K562 (cell line): ENCODE results near the gene RXYLT1. TPM values are rescaled to one million over a fixed set of nuclear protein-coding genes. Genes with fewer than 3 reads are reported as not detected.
A peak's percentile ranks its signal among the peaks of the same experiment; 100 is the strongest.

Source experiments
- ATAC-seq: fragments of 200-7000 bp; cut with Tn5 transposase; 3 replicates; pipeline ENCODE4 v1.9.1; 2020; ENCODE audit warnings: moderate library complexity
- BruUV-seq: library from RNA; stranded (reverse); fragments of 400-500 nt; replicated peaks from 2 replicates; lab custom pipeline; 2021; lab: Mats Ljungman, UMichigan
- CTCF ChIA-PET: fragments of 300-600 bp; formaldehyde crosslinking; extraction: SDS; loops from one replicate; lab custom pipeline; 2021; ENCODE audit warnings: low intra/inter-chr PET ratio; lab: Yijun Ruan, JAX
- POLR2A ChIA-PET: fragments of 300-600, 350-650 bp; sonication (Branson Sonifier 250); formaldehyde crosslinking; extraction: SDS; loops from one replicate; lab custom pipeline; 2021; ENCODE audit warnings: antibody characterized with exemption, inconsistent platforms; lab: Yijun Ruan, JAX
- DNase-seq, 4 experiments: peaks; one replicate each; pipeline versions ENCODE4 v3.0.0 to v3.0.0-alpha.2; 2011 to 2018; ENCODE audit warnings: low spot score in 3 of 4, mixed read lengths in 3 of 4; ENCODE audit errors: extremely low read depth in 1 of 4
- FAIRE-seq: peaks from 2 replicates; lab custom pipeline; 2011; peaks lifted over from hg19 to GRCh38; lab: Jason Lieb, UNC
- H2AFZ ChIP-seq: 2 replicates; pipeline ENCODE4 v1.6.0; 2011; ENCODE audit warnings: low read depth, low read length, control low read depth, inconsistent platforms
- H3K27ac ChIP-seq: fragments of 200-600 bp; 3 replicates; pipeline ENCODE4 v1.8.0; 2011; ENCODE audit warnings: low read depth, mild to moderate bottlenecking, control low read depth, inconsistent platforms, low read length, moderate library complexity, mixed read lengths; ENCODE audit errors: extremely low read depth
- H3K27me3 ChIP-seq, 2 experiments: fragments of 300-600 bp in 1 of 2; 2 replicates in 1 of 2; 3 replicates in 1 of 2; pipeline versions ENCODE4 v1.6.0 to v1.8.0; 2011; ENCODE audit warnings: inconsistent platforms in 2 of 2, low read length in 2 of 2, mild to moderate bottlenecking in 1 of 2, mixed read lengths in 1 of 2, moderate library complexity in 1 of 2; ENCODE audit not compliant: control insufficient read depth in 2 of 2, insufficient read depth in 2 of 2
- H3K36me3 ChIP-seq: fragments of 300-600 bp; 3 replicates; pipeline ENCODE4 v1.8.0; 2011; ENCODE audit warnings: mild to moderate bottlenecking, low read length, inconsistent platforms; ENCODE audit not compliant: control insufficient read depth, insufficient read depth
- H3K4me1 ChIP-seq, 2 experiments: fragments of 200-600 bp in 1 of 2; replicated peaks in 1 of 2; 2 replicates in 1 of 2; 3 replicates in 1 of 2; pipeline versions ENCODE4 v1.5.1 to v1.8.0; 2011; ENCODE audit warnings: inconsistent platforms in 2 of 2, low read length in 2 of 2, mild to moderate bottlenecking in 1 of 2, mixed read lengths in 1 of 2, moderate library complexity in 1 of 2; ENCODE audit not compliant: control insufficient read depth in 2 of 2, insufficient read depth in 2 of 2
- H3K4me2 ChIP-seq: 2 replicates; pipeline ENCODE4 v1.6.1; 2011; ENCODE audit warnings: low read length, control low read depth, inconsistent platforms, mixed read lengths; ENCODE audit not compliant: insufficient read depth
- H3K4me3 ChIP-seq: fragments of 200-600 bp; sonication (generic), shearing (Covaris generic); 2 replicates; pipeline ENCODE4 v1.5.1; 2016; ENCODE audit warnings: control low read depth, inconsistent platforms
- H3K79me2 ChIP-seq: fragments of 200-600 bp; 3 replicates; pipeline ENCODE4 v1.8.0; 2011; ENCODE audit warnings: low read length, inconsistent platforms; ENCODE audit not compliant: control insufficient read depth, insufficient read depth
- H3K9ac ChIP-seq, 2 experiments: 2 replicates each; pipeline versions ENCODE4 v1.6.0 to v1.6.1; 2011; ENCODE audit warnings: low read depth in 2 of 2, low read length in 2 of 2, control low read depth in 1 of 2, inconsistent platforms in 1 of 2, mild to moderate bottlenecking in 1 of 2, mixed read lengths in 1 of 2; ENCODE audit not compliant: insufficient read depth in 1 of 2
- H3K9me1 ChIP-seq: one replicate; pipeline ENCODE4 v1.6.0; 2011; ENCODE audit warnings: inconsistent platforms, mild to moderate bottlenecking, low read length, moderate library complexity; ENCODE audit not compliant: control insufficient read depth, insufficient read depth
- H3K9me3 ChIP-seq: replicated peaks from 2 replicates; pipeline ENCODE4 v1.5.1; 2011; ENCODE audit warnings: low read depth, low read length, inconsistent platforms; ENCODE audit not compliant: control insufficient read depth, insufficient read depth
- H4K20me1 ChIP-seq: replicated peaks from 2 replicates; pipeline ENCODE4 v1.6.1; 2011; ENCODE audit warnings: low read length, inconsistent platforms, mixed read lengths; ENCODE audit not compliant: control insufficient read depth, insufficient read depth
- ARNT ChIP-seq, 2 experiments: fragments of 450-650 bp; IDR thresholded peaks; 2 replicates each; pipeline ENCODE4 v1.6.1; 2016; ENCODE audit warnings: mild to moderate bottlenecking in 1 of 2
- ATF2 ChIP-seq: sonication (generic); formaldehyde crosslinking; IDR thresholded peaks from 2 replicates; pipeline ENCODE4 v1.8.1; 2022; ENCODE audit warnings: missing genetic modification reagents
- ATF6 ChIP-seq: sonication (generic); formaldehyde crosslinking; IDR thresholded peaks from 2 replicates; pipeline ENCODE4 v1.4.0; 2020; ENCODE audit warnings: mild to moderate bottlenecking, missing genetic modification reagents
- CBX3 ChIP-seq, 2 experiments: IDR thresholded peaks; 1 replicate in 1 of 2; 2 replicates in 1 of 2; pipeline ENCODE4 v1.6.1; 2012; ENCODE audit warnings: inconsistent platforms in 2 of 2, low read length in 2 of 2, borderline replicate concordance in 1 of 2, control low read depth in 1 of 2
- FOS ChIP-seq: IDR thresholded peaks from 3 replicates; pipeline ENCODE4 v1.6.1; 2011; ENCODE audit not compliant: insufficient read length; ENCODE audit errors: extremely low read depth
- FOXA1 ChIP-seq: fragments of 450-650 bp; IDR thresholded peaks from 2 replicates; pipeline ENCODE4 v1.6.1; 2016; ENCODE audit warnings: mild to moderate bottlenecking, borderline replicate concordance
- FOXJ2 ChIP-seq: fragments of 200-800 bp; sonication (Bioruptor generic); IDR thresholded peaks from 2 replicates; pipeline ENCODE4 v1.6.1; 2016; ENCODE audit warnings: missing genetic modification characterization, missing compliant biosample characterization
- HNRNPL ChIP-seq: fragments of 200-400 bp; formaldehyde crosslinking; IDR thresholded peaks from 2 replicates; pipeline ENCODE4 v1.6.1; 2017; ENCODE audit warnings: low read depth, mild to moderate bottlenecking, low read length
- KAT8 ChIP-seq: fragments of 450-650 bp; IDR thresholded peaks from 2 replicates; pipeline ENCODE4 v1.6.1; 2016; ENCODE audit warnings: low read depth, mild to moderate bottlenecking
- KHSRP ChIP-seq: fragments of 450-650 bp; IDR thresholded peaks from 2 replicates; pipeline ENCODE4 v1.6.1; 2017
- MAFG ChIP-seq: fragments of 450-650 bp; conservative IDR thresholded peaks from 2 replicates; pipeline ENCODE4 v1.6.1; 2016; ENCODE audit warnings: missing genetic modification characterization, missing compliant biosample characterization
- NR1H2 ChIP-seq: sonication (generic); formaldehyde crosslinking; IDR thresholded peaks from 2 replicates; pipeline ENCODE4 v1.4.0; 2020; ENCODE audit warnings: mild to moderate bottlenecking, missing genetic modification reagents
- PRPF4 ChIP-seq: fragments of 200-400 bp; formaldehyde crosslinking; IDR thresholded peaks from one replicate; pipeline ENCODE4 v1.6.1; 2017; ENCODE audit warnings: low read length, low read depth, mild to moderate bottlenecking; ENCODE audit not compliant: insufficient read depth, poor library complexity, severe bottlenecking
- RBFOX2 ChIP-seq: fragments of 200-400 bp; formaldehyde crosslinking; IDR thresholded peaks from 2 replicates; pipeline ENCODE4 v1.6.1; 2017; ENCODE audit warnings: low read depth, mild to moderate bottlenecking, low read length, moderate library complexity
- RFX7 ChIP-seq: fragments of 250-450 bp; sonication (Bioruptor Pico); IDR thresholded peaks from 2 replicates; pipeline ENCODE4 v1.5.1; 2021; ENCODE audit warnings: mild to moderate bottlenecking
- SMAD2 ChIP-seq: fragments of 150-350 bp; IDR thresholded peaks from 2 replicates; pipeline ENCODE4 v1.6.1; 2014; ENCODE audit warnings: low read depth, mild to moderate bottlenecking, low read length
- SP2 ChIP-seq: IDR thresholded peaks from 2 replicates; pipeline ENCODE4 v1.6.1; 2011; ENCODE audit warnings: mild to moderate bottlenecking, low read depth, low read length, moderate library complexity; ENCODE audit not compliant: poor library complexity, severe bottlenecking; ENCODE audit errors: extremely low read depth
- ZFPM2 ChIP-seq: fragments of 250-450 bp; sonication (Bioruptor Pico); IDR thresholded peaks from 2 replicates; pipeline ENCODE4 v1.5.1; 2022; ENCODE audit warnings: mild to moderate bottlenecking
- ZNF121 ChIP-seq: sonication (generic); formaldehyde crosslinking; conservative IDR thresholded peaks from 2 replicates; pipeline ENCODE4 v1.8.0; 2022; ENCODE audit warnings: missing genetic modification reagents
- ZNF23 ChIP-seq: fragments of 250-450 bp; sonication (Bioruptor Pico); IDR thresholded peaks from 2 replicates; pipeline ENCODE4 v1.4.0; 2020; ENCODE audit warnings: mild to moderate bottlenecking
- WGBS: fragments of 100-300 bp; shearing (Covaris generic); methylation state at CpG from one replicate; pipeline ENCODE4 v1.1.6; 2016; ENCODE audit warnings: low coverage, mixed read lengths; ENCODE audit not compliant: insufficient coverage; ENCODE audit errors: missing lambda C conversion rate; 5-methylcytosine and 5-hydroxymethylcytosine counted together
- in situ Hi-C: fragments of 300-500 bp; cut with MboI; formaldehyde crosslinking; loops from 4 replicates; pipeline ENCODE4 v1.15.0; 2018; ENCODE audit warnings: inconsistent platforms, mixed read lengths
- intact Hi-C: fragments of 100-400 bp; cut with micrococcal nuclease; formaldehyde crosslinking; loops from 2 replicates; pipeline ENCODE4 v1.14.2; 2022
- polyA plus RNA-seq, 8 experiments: library from polyadenylated mRNA; depleted of rRNA in 4 of 8; stranded (reverse) in 5 of 8; unstranded in 3 of 8; fragments of >200 nt; fragmentation: Nextera tagmentation in 2 of 8; fragmentation: Illumina TruSeq in 1 of 8; extraction: Ambion mirVana in 2 of 8; extraction: Trizol in 1 of 8; gene quantifications; 2 replicates each; pipeline versions ENCODE4 v1.2.1 to v1.2.3, GENCODE V29; 2011 to 2014; ENCODE audit warnings: inconsistent platforms in 1 of 8, missing spikeins in 1 of 8
- total RNA-seq, 7 experiments: library from RNA; depleted of rRNA in 6 of 7; stranded (reverse); fragments of >200 nt in 6 of 7; fragmentation: Illumina TruSeq in 2 of 7; extraction: Trizol in 2 of 7; gene quantifications; 2 replicates each; pipeline versions ENCODE4 v1.2.1 to v1.2.3, GENCODE V29; 2011 to 2021; ENCODE audit warnings: low replicate concordance in 1 of 7

The RXYLT1 gene
- total and polyA plus RNA-seq, 9 of the 15 experiments (the other 6 are each of a cell fraction or from before 2014, with no cell fraction given), result 6.7 to 26.5 (median 20.9) TPM

- peaks cover 6 to 18% of the 10 kb centered on the region in 2 experiments; a peak in 4 of 5 replicates for H3K4me1 ChIP-seq
- in situ Hi-C loops (loop anchor here (25.0 kb wide), 1 partner anchor 543 kb away; the partner anchor contains the start of gene C12orf56), intact Hi-C loops (loop anchor here (1.0 to 10.0 kb wide), 2 partner anchors 111 to 412 kb away; no protein-coding TSS in a partner anchor)
- FAIRE-seq (peak; percentile 37), DNase-seq (peak; percentile 84 to 87 (median 86)), ATAC-seq (peak; percentile 98)
- H3K27ac ChIP-seq, result no peak overlapping the region
- H3K9me3 ChIP-seq, result no peaks in the 10 kb centered on the region
- H3K4me3 ChIP-seq, result peak overlapping the region; percentile 50
- H2AFZ ChIP-seq, result peak overlapping the region; percentile 97
- peak overlapping the region in 1 of 2 experiments; percentile 88; a peak in 2 of 4 replicates for H3K9ac ChIP-seq
- CTCF ChIA-PET, result interaction anchor here (2.3 kb wide), 1 partner anchor 412 kb away, joined by 15 read pairs; no protein-coding TSS in a partner anchor
- no peaks in the 10 kb centered on the region for H3K79me2 ChIP-seq
- no peaks in the 10 kb centered on the region for H4K20me1 ChIP-seq
- no peaks in the 10 kb centered on the region for H3K9me1 ChIP-seq
- WGBS, result under 1% methylated on average over 42 of the region's 80 CpGs
- no TSS peak for BruUV-seq
- H3K36me3 ChIP-seq, result no peaks in the 10 kb centered on the region
- H3K27me3 ChIP-seq, result peaks cover 25% of the 10 kb centered on the region in 2 experiments; a peak in 4 of 5 replicates
- POLR2A ChIA-PET, result interaction anchor here (1.0 kb wide), 1 partner anchor 13 kb away, joined by 3 read pairs; no protein-coding TSS in a partner anchor
- H3K4me2 ChIP-seq, result peak overlapping the region; percentile 87
- TF ChIP-seq SP2 (peak; percentile 6), FOS (no peak), ZNF23 (CRISPR knock-in tag) (no peak), RFX7 (CRISPR knock-in tag) (no peak), FOXA1 (no peak), ATF6 (CRISPR knock-in tag) (no peak), KHSRP (no peak), NR1H2 (no peak), HNRNPL (0 out of 2 replicates have a peak, but pooled peaks have one; percentile 40), KAT8 (no peak), FOXJ2 (tag) (no peak), ZFPM2 (CRISPR knock-in tag) (no peak), ZNF121 (no peak), PRPF4 (no peak), RBFOX2 (no peak; the same call in 1 of the 2 replicates), MAFG (tag) (no peak), SMAD2 (no peak), ARNT (IDR thresholded peaks at IDR 0.05) (no peak), ATF2 (CRISPR knock-in tag) (no peak), CBX3 (IDR thresholded peaks at IDR 0.05; ENCODE audit: borderline replicate concordance in 1 of 2, low read length in 2 of 2) (no peak)
Observed at GRCh38 chr12:63843721-63844390, 64.1 kb downstream of the RXYLT1 start.
